ENCODE measurements around the gene EIF4A2.

Gene EIF4A2

DNA sequence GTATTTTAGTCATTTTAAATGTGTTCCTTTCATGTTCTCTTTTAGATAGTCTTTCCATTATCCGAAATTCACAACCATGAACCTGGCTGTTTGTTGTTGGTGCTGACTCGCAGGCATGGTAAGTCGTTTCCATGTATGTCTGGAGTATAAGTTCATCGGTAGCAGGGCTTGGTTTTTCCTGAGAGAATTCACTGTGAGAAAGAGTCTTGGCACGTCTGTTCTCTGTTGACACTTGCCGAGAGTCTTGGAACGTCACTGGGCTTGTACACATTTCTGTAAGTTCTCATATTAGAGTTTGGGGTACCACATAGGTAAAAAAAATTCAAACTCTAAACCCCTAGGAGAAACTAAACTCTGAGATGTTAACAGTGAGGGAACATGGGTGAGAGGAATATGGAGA lies 29.4 kb upstream of the EIF4A2 start:
- DNase-seq (ENCODE audit: low read depth) = no peak
- TF ChIP-seq, protein P1, sequence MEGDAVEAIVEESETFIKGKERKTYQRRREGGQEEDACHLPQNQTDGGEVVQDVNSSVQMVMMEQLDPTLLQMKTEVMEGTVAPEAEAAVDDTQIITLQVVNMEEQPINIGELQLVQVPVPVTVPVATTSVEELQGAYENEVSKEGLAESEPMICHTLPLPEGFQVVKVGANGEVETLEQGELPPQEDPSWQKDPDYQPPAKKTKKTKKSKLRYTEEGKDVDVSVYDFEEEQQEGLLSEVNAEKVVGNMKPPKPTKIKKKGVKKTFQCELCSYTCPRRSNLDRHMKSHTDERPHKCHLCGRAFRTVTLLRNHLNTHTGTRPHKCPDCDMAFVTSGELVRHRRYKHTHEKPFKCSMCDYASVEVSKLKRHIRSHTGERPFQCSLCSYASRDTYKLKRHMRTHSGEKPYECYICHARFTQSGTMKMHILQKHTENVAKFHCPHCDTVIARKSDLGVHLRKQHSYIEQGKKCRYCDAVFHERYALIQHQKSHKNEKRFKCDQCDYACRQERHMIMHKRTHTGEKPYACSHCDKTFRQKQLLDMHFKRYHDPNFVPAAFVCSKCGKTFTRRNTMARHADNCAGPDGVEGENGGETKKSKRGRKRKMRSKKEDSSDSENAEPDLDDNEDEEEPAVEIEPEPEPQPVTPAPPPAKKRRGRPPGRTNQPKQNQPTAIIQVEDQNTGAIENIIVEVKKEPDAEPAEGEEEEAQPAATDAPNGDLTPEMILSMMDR (conservative IDR thresholded peaks at IDR 0.05; ENCODE audit: control insufficient read depth, insufficient read depth, low read depth, low read length) = no peak
- H3K4me3 ChIP-seq (ENCODE audit: control insufficient read depth, low read depth, low read length) = no peak overlapping the region

DNA sequence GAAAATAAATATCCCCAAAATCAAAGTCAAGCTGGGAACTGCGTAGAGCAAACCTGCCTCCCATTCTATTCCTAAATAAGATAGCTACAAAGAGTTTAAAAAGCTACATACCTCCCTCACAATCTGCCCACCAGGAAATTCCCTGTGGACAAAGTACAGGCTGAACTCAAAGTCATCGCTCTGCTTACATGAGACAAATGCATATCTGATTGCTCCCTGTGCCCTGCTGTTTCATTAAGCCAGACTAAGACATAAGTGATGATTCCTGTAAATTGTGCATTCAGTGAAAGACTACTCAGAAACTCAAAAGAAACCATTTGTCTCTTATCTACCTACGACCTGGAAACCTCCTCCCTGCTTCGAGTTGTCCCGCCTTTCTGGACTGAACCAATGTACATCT lies 28.5 kb upstream of the EIF4A2 start:
- DNase-seq (ENCODE audit: low read depth) = no peak
- TF ChIP-seq, protein P1 (conservative IDR thresholded peaks at IDR 0.05; ENCODE audit: control insufficient read depth, insufficient read depth, low read depth, low read length) = no peak
- no peak overlapping the region for H3K4me3 ChIP-seq (ENCODE audit: control insufficient read depth, low read depth, low read length)

DNA sequence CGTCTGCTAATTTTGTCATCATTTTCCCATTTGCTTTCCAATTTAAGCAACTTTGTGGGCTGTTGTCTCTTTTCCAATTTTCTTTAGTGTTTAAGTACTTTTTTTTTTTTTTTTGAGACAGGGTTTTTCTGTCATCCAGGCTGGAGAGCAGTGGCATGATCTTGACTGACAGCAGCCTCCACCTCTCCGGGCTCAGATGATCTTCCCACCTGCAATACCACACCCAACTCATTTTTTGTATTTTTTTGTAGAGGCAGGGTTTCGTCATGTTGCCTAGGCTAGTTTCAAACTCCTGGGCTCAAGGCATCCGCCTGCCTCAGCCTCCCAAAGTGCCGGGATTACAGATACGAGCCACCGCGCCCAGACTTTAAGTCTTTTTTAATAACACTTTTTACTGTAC lies 26.2 kb upstream of the EIF4A2 start:
- DNase-seq (ENCODE audit: low read depth) = no peak
- H3K4me3 ChIP-seq (ENCODE audit: control insufficient read depth, low read depth, low read length) = no peak overlapping the region
- TF ChIP-seq, protein P1 (conservative IDR thresholded peaks at IDR 0.05; ENCODE audit: control insufficient read depth, insufficient read depth, low read depth, low read length) = no peak

DNA sequence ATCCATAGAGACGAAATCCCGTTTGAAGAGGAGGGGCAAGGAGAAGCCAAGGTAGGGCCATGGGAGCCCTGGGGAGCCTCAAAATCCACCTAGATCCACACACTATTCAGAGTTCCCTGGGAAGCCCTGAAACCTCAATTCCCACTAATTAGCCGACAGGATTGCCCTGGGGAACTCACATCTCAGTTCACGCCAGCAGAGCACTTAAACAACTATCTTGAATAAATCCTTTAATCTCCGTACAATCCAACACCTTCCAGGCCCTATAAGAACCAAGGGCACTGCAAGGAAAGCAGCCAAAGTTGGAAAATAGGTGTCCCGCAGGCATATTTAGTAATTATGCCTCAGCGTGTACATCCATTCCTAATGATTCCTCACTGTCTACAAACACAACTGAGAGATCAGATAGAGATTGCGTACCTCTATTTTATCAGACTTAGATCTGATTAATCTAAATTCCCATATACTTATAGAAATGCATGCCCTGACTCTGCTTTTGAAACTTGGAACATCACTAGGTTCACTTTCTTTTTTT lies 25.6 kb upstream of the EIF4A2 start:
- DNase-seq (ENCODE audit: low read depth) = no peak
- TF ChIP-seq, protein P1 (conservative IDR thresholded peaks at IDR 0.05; ENCODE audit: control insufficient read depth, insufficient read depth, low read depth, low read length) = no peak
- H3K4me3 ChIP-seq (ENCODE audit: control insufficient read depth, low read depth, low read length) = no peak overlapping the region

DNA sequence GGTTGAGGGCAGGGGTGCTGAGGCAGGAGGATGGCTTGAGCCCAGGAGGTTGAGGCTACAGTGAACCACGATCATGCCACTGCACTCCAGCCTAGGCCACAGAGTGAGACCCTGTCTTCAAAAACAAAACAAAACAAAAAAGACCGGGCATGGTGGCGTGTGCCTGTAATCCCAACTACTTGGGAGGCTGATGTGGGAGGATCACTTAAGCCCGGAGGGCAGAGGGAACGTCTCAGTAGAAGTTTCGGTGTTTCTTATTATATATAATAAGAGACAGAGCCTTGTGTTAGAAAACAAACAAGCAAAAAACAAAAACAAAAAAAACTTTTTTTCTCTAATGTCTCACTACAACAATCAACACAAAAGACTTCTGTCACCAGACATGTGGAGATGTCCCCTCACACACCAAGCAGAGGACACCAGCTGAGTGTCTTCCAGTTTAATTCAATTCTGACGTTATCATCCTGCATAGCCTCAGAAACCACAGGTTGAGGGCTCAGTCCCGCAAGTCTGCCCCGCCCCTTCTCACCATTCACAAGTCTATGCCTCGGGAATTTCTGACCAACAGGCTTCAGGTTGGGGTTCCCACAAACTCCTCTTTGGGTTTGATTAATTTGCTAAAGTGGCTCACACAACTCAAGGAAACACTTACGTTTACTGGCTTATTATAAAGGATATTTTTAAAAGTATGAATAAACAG lies 24.0 kb upstream of the EIF4A2 start:
- DNase-seq (ENCODE audit: low read depth) = no peak
- TF ChIP-seq, protein P1 (conservative IDR thresholded peaks at IDR 0.05; ENCODE audit: control insufficient read depth, insufficient read depth, low read depth, low read length) = no peak

DNA sequence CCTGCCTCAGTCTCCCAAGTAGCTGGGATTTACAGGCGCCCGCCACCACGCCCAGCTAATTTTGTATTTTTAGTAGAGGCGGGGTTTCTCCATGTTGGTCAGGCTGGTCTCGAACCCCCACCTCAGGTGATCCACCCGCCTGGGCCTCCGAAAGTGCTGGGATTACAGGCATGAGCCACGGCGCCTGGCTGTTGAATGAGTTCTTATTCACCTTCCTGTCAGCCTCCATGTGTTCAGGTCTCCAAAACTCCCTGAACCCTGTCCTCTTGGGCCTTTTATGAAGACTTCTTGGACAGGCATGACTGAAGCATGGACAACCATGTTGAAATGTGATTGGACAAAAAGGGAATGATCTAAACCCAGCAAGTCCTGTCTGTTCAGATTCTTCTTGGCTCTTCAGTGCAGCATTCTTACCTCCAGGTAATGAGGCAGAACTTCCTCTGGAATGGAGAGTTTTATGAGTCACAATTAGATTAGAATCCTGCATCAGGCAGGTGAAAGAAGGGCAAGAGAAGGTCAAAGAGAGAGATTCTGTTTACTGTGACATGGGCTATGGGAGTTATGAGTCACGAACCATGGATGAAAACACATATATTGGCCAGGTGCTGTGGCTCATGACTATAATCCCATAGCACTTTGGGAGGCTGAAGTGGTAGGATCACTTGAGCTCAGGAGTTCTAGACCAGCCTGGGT lies 23.1 kb upstream of the EIF4A2 start:
- H3K4me3 ChIP-seq (ENCODE audit: control insufficient read depth, low read depth, low read length) = no peak overlapping the region
- no peak for DNase-seq (ENCODE audit: low read depth)
- TF ChIP-seq, protein P1 (conservative IDR thresholded peaks at IDR 0.05; ENCODE audit: control insufficient read depth, insufficient read depth, low read depth, low read length) = no peak

More for the DNA sequence above, 24.0 kb upstream of the EIF4A2 start:
- no peak overlapping the region for H3K4me3 ChIP-seq (ENCODE audit: control insufficient read depth, low read depth, low read length)

Data from fibroblast of mammary gland (primary cell).